Spleen (tissue), 7 donors: ENCODE results near the gene IPO4.
A peak's percentile ranks its signal among the peaks of the same experiment; 100 is the strongest.

Experiments
- POLR2A ChIP-seq, 3 donors: fragments of 450-650 bp; IDR thresholded peaks; one replicate each; pipeline ENCODE4 v1.5.1; 2017; ENCODE audit warnings: antibody characterized with exemption in 3 of 3, mild to moderate bottlenecking in 1 of 3
- POLR2AphosphoS5 ChIP-seq, 3 donors: sonication (generic); formaldehyde crosslinking; IDR thresholded peaks; one replicate each; pipeline ENCODE4 v1.5.1; 2017; ENCODE audit warnings: antibody characterized with exemption in 3 of 3
- TF ChIP-seq, protein P1 (sequence below), 11 experiments: fragments of 200-600 bp in 7 of 11; fragments of 450-650 bp in 4 of 11; sonication (generic) in 4 of 11; IDR thresholded peaks in 8 of 11; conservative IDR thresholded peaks in 3 of 11; 1 replicate in 7 of 11; 2 replicates in 4 of 11; pipeline versions ENCODE4 v1.4.0 to v1.8.0; 2016 to 2021; ENCODE audit warnings: antibody characterized with exemption in 11 of 11, inconsistent platforms in 4 of 11, mild to moderate bottlenecking in 1 of 11
- donor health status: DM: no; HTN: no; CAD: no; lungs with moderate emphysema.
- donor health status: DM: no; HTN: no; CAD: no.
- donor health status: DM: no; HTN: no; CAD: no.

DNA sequence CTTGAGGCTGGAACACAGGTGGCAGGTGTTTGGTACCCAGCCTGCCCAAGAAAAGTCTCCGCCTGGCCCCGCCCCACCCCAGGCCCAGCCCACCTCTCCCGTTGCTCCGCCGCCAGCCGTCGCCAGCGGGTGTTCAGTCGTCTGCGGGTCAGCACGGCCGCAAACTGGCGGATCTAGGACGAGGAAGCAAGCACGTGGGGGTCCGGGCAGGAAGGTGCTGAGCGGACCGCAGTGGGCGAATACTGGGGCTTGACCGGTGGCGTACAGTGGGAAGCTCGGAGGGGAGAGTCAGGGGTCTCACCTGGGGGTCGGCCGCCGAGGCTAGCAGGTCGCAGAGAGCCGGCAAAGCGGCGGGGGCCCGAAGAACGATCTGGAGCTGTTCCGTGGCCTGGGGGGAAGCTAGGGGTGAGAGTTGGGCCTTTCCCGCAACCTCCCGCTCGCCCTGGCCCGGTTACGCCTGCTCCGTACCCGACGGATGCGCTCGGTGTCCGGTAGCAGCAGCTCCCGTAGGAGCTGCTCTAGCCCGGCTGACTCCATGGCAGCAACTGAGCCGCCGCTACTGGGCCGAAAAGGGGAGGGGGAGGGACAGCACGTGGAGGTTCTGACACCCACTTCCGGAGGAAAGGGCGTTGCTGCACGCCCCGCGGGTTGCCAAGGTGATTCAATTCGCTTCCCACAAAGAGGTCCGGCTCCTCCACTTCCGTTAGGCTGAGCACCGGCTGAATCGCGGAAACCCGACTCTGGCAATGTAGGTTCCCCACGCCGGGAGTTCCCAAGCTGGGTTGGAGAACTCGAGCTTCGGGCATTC, at the start of gene IPO4:
- TF ChIP-seq, protein P1, sequence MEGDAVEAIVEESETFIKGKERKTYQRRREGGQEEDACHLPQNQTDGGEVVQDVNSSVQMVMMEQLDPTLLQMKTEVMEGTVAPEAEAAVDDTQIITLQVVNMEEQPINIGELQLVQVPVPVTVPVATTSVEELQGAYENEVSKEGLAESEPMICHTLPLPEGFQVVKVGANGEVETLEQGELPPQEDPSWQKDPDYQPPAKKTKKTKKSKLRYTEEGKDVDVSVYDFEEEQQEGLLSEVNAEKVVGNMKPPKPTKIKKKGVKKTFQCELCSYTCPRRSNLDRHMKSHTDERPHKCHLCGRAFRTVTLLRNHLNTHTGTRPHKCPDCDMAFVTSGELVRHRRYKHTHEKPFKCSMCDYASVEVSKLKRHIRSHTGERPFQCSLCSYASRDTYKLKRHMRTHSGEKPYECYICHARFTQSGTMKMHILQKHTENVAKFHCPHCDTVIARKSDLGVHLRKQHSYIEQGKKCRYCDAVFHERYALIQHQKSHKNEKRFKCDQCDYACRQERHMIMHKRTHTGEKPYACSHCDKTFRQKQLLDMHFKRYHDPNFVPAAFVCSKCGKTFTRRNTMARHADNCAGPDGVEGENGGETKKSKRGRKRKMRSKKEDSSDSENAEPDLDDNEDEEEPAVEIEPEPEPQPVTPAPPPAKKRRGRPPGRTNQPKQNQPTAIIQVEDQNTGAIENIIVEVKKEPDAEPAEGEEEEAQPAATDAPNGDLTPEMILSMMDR (IDR thresholded peaks at IDR 0.05 in 8 of 11, conservative IDR thresholded peaks at IDR 0.05 in 3 of 11) = peak in 1 of 11 experiments; percentile 17
- peak in 2 of 3 donors; percentile 19 to 49 for TF ChIP-seq POLR2A (IDR thresholded peaks at IDR 0.05)
- peak; percentile 88 to 89 (median 89) for TF ChIP-seq POLR2AphosphoS5 (IDR thresholded peaks at IDR 0.05)
